Measurements from ENCODE around the gene RCAN1.

RCAN1 gene

GRCh38 chr21:34513129-34513675 lies 101.7 kb downstream of the RCAN1 start:
- no peak overlapping the region for H3K4me2 ChIP-seq (ENCODE audit: low read length)
- no peaks in the 10 kb centered on the region for H3K36me3 ChIP-seq (ENCODE audit: control insufficient read depth, low read length)
- no peaks in the 10 kb centered on the region for H3K9me2 ChIP-seq (replicated peaks; ENCODE audit: control insufficient read depth, low read length)
- no peak overlapping the region for H3K4me3 ChIP-seq (ENCODE audit: low read length)
- H3K27ac ChIP-seq (ENCODE audit: low read depth, low read length): no peak overlapping the region
- H3K4me1 ChIP-seq (ENCODE audit: control insufficient read depth, low read length): no peaks in the 10 kb centered on the region
- no peaks in the 10 kb centered on the region for H3K27me3 ChIP-seq (ENCODE audit: control insufficient read depth, low read length)
- TF ChIP-seq EZH2phosphoT487 (IDR thresholded peaks at IDR 0.05; ENCODE audit: borderline replicate concordance, low read length) (no peak), CTCF (IDR thresholded peaks at IDR 0.05; ENCODE audit: low read depth, low read length, poor library complexity, severe bottlenecking) (no peak)
- no peaks in the 10 kb centered on the region; the same call in 1 of the 2 replicates for H4K20me1 ChIP-seq (ENCODE audit: control insufficient read depth, insufficient read depth, low read depth, low read length)
- no peaks in the 10 kb centered on the region for H3K9me3 ChIP-seq (ENCODE audit: control insufficient read depth, insufficient read depth, low read length)
- H3F3A ChIP-seq (ENCODE audit: control insufficient read depth, insufficient read depth): no peaks in the 10 kb centered on the region
- no peaks in the 10 kb centered on the region for H3K79me2 ChIP-seq (ENCODE audit: control insufficient read depth, low read length)

DNA sequence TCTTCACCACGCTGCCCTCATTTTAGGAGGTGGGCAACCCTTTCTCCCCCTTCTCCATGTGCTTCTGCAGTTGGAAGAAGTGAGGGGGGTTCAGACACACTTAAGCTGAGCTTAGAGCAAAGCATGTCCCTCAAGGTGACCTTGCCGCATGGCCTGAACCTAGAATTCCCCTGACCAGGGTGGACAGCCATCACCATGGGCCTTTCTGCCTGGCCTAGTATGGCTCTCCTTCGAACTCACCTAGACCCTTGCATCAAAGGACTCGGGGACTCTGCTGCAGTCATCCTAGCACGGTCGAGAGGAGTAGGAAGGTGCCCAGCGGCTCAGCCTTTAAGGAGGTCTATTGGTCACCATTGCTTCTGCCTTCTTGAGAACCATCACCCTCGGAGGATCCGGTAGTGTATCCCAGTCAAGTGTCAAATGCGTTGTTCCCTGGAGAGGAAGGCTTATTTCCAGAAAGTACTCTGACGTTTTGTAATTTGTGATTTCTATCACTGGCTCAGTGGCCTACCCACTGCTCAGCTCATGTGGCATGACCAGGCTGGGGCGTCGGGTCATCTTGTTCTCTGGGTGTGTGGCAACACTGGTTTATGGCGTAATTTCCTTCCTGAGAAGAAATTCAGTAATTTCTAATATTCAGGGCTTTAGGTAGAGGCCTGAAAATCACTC lies 103.0 kb downstream of the RCAN1 start, which contains the start of gene KCNE1:
Gene KCNE1 (minus strand): TSS at position 424 of the 669 bp plus-strand sequence. CDS start 62,576 bp downstream, outside the sequence.
- Histone ChIP-seq H3K4me2 (ENCODE audit: low read length) (no peak within 1 kb of the TSS), H3K27ac (ENCODE audit: low read depth, low read length) (no peak within 1 kb of the TSS)

DNA sequence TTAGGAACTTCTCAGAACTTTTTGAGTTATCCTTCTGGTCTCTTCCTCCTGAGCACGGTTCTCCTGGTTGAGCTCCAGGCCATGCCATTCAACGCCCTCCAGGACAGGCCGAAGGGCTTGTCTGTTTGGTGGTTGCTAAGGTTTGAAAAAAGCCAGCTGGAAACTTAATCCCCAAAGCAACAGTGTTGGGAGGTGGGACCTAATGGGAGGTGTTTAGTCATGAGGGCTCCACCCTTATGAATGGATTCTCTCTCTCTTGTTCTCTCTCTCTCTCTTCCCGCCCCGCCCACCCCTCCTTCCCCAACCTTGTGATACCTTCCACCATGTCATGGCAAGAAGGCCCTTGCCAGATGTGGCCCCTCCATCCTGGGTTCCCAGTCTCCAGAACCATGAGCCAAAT lies 103.7 kb downstream of the RCAN1 start:
- Histone ChIP-seq H3K4me2 (ENCODE audit: low read length) (no peak overlapping the region), H3K79me2 (ENCODE audit: control insufficient read depth, low read length) (no peaks in the 10 kb centered on the region), H3K4me1 (ENCODE audit: control insufficient read depth, low read length) (no peaks in the 10 kb centered on the region), H3K36me3 (ENCODE audit: control insufficient read depth, low read length) (no peaks in the 10 kb centered on the region), H3K4me3 (ENCODE audit: low read length) (no peak overlapping the region), H3K9me3 (ENCODE audit: control insufficient read depth, insufficient read depth, low read length) (no peaks in the 10 kb centered on the region), H3K27me3 (ENCODE audit: control insufficient read depth, low read length) (no peaks in the 10 kb centered on the region; the same call in 1 of the 2 replicates), H4K20me1 (ENCODE audit: control insufficient read depth, insufficient read depth, low read depth, low read length) (no peaks in the 10 kb centered on the region; the same call in 1 of the 2 replicates), H3F3A (ENCODE audit: control insufficient read depth, insufficient read depth) (no peaks in the 10 kb centered on the region), H3K9me2 (replicated peaks; ENCODE audit: control insufficient read depth, low read length) (no peaks in the 10 kb centered on the region), H3K27ac (ENCODE audit: low read depth, low read length) (no peak overlapping the region)
- TF ChIP-seq EZH2phosphoT487 (IDR thresholded peaks at IDR 0.05; ENCODE audit: borderline replicate concordance, low read length) (no peak), CTCF (IDR thresholded peaks at IDR 0.05; ENCODE audit: low read depth, low read length, poor library complexity, severe bottlenecking) (no peak)

More for the DNA sequence above, 103.0 kb downstream of the RCAN1 start, which contains the start of gene KCNE1:
- H3F3A ChIP-seq (ENCODE audit: control insufficient read depth, insufficient read depth): no peaks in the 10 kb centered on the region
- no peaks in the 10 kb centered on the region for H3K9me2 ChIP-seq (replicated peaks; ENCODE audit: control insufficient read depth, low read length)
- no peaks in the 10 kb centered on the region for H3K36me3 ChIP-seq (ENCODE audit: control insufficient read depth, low read length)
- no peaks in the 10 kb centered on the region for H3K79me2 ChIP-seq (ENCODE audit: control insufficient read depth, low read length)
- no peaks in the 10 kb centered on the region; the same call in 1 of the 2 replicates for H4K20me1 ChIP-seq (ENCODE audit: control insufficient read depth, insufficient read depth, low read depth, low read length)
- TF ChIP-seq CTCF (IDR thresholded peaks at IDR 0.05; ENCODE audit: low read depth, low read length, poor library complexity, severe bottlenecking): no peak
- no peak for TF ChIP-seq EZH2phosphoT487 (IDR thresholded peaks at IDR 0.05; ENCODE audit: borderline replicate concordance, low read length)
- H3K4me1 ChIP-seq (ENCODE audit: control insufficient read depth, low read length): no peaks in the 10 kb centered on the region
- no peaks in the 10 kb centered on the region for H3K9me3 ChIP-seq (ENCODE audit: control insufficient read depth, insufficient read depth, low read length)
- no peak within 1 kb of the TSS for H3K4me3 ChIP-seq (ENCODE audit: low read length)
- no peaks in the 10 kb centered on the region for H3K27me3 ChIP-seq (ENCODE audit: control insufficient read depth, low read length)
